Liver (tissue), 9 donors: ENCODE data around the gene CASZ1. TPM values are rescaled to one million over a fixed set of nuclear protein-coding genes. Genes with fewer than 3 reads are reported as not detected.

Experiments
- DNase-seq: peaks from one replicate; pipeline ENCODE4 v3.0.0-alpha.2; 2017; ENCODE audit warnings: low spot score
- H3K27ac ChIP-seq, 2 donors: one replicate each; pipeline ENCODE4 v1.7.0; 2013; ENCODE audit warnings: inconsistent platforms in 2 of 2, low read length in 2 of 2, control low read depth in 1 of 2, low read depth in 1 of 2, mild to moderate bottlenecking in 1 of 2
- H3K27me3 ChIP-seq, 4 donors: one replicate each; pipeline versions ENCODE4 v1.6.1 to v1.7.0; 2013; ENCODE audit warnings: low read length in 3 of 4, inconsistent platforms in 1 of 4, mild to moderate bottlenecking in 1 of 4, moderate library complexity in 1 of 4; ENCODE audit not compliant: control insufficient read depth in 4 of 4, insufficient read depth in 4 of 4
- H3K36me3 ChIP-seq, 4 donors: one replicate each; pipeline versions ENCODE4 v1.6.1 to v1.7.0; 2013; ENCODE audit warnings: low read length in 3 of 4, mild to moderate bottlenecking in 3 of 4, low read depth in 1 of 4, moderate library complexity in 1 of 4; ENCODE audit not compliant: control insufficient read depth in 4 of 4, insufficient read depth in 3 of 4
- H3K4me1 ChIP-seq, 4 donors: one replicate each; pipeline versions ENCODE4 v1.6.1 to v1.7.0; 2013; ENCODE audit warnings: low read length in 3 of 4, mild to moderate bottlenecking in 3 of 4, moderate library complexity in 1 of 4; ENCODE audit not compliant: control insufficient read depth in 4 of 4, insufficient read depth in 4 of 4
- H3K4me3 ChIP-seq, 3 donors: one replicate each; pipeline versions ENCODE4 v1.6.1 to v1.7.0; 2013; ENCODE audit warnings: low read length in 3 of 3, control low read depth in 1 of 3, low read depth in 1 of 3, mild to moderate bottlenecking in 1 of 3
- H3K9ac ChIP-seq, 2 donors: one replicate each; pipeline ENCODE4 v1.7.0; 2013; ENCODE audit warnings: low read length in 2 of 2, mild to moderate bottlenecking in 2 of 2, moderate library complexity in 2 of 2, control low read depth in 1 of 2, low read depth in 1 of 2
- H3K9me3 ChIP-seq, 4 donors: one replicate each; pipeline versions ENCODE4 v1.6.1 to v1.7.0; 2013; ENCODE audit warnings: low read length in 3 of 4; ENCODE audit not compliant: control insufficient read depth in 4 of 4
- ATF3 ChIP-seq: IDR thresholded peaks from 2 replicates; pipeline ENCODE4 v1.6.1; 2016; ENCODE audit warnings: antibody characterized with exemption
- EGR1 ChIP-seq, 2 donors: IDR thresholded peaks; 2 replicates each; pipeline ENCODE4 v1.6.1; 2016 to 2018; ENCODE audit warnings: antibody characterized with exemption in 2 of 2, low read depth in 2 of 2
- FOXA1 ChIP-seq: IDR thresholded peaks from 2 replicates; pipeline ENCODE4 v1.6.1; 2016; ENCODE audit warnings: antibody characterized with exemption
- FOXA2 ChIP-seq: IDR thresholded peaks from 2 replicates; pipeline ENCODE4 v1.6.1; 2016; ENCODE audit warnings: antibody characterized with exemption
- GABPA ChIP-seq, 2 donors: IDR thresholded peaks in 1 of 2; conservative IDR thresholded peaks in 1 of 2; 2 replicates each; pipeline ENCODE4 v1.6.1; 2016; ENCODE audit warnings: antibody characterized with exemption in 2 of 2, mild to moderate bottlenecking in 1 of 2, moderate library complexity in 1 of 2
- HNF4G ChIP-seq: IDR thresholded peaks from 2 replicates; pipeline ENCODE4 v1.6.1; 2016; ENCODE audit warnings: antibody characterized with exemption
- JUND ChIP-seq, 2 donors: IDR thresholded peaks; 2 replicates each; pipeline ENCODE4 v1.6.1; 2016; ENCODE audit warnings: antibody characterized with exemption in 2 of 2
- RXRA ChIP-seq, 2 donors: IDR thresholded peaks; 2 replicates each; pipeline ENCODE4 v1.6.1; 2017 to 2018; ENCODE audit warnings: antibody characterized with exemption in 2 of 2, mild to moderate bottlenecking in 1 of 2
- TAF1 ChIP-seq: conservative IDR thresholded peaks from 2 replicates; pipeline ENCODE4 v1.6.1; 2016; ENCODE audit warnings: antibody characterized with exemption, mild to moderate bottlenecking
- ZBTB33 ChIP-seq: IDR thresholded peaks from 2 replicates; pipeline ENCODE4 v1.6.1; 2016; ENCODE audit warnings: antibody characterized with exemption
- WGBS: extraction: QIAGEN DNeasy Blood & Tissue Kit; methylation state at CpG from one replicate; pipeline ENCODE4 v1.1.7; 2013; 5-methylcytosine and 5-hydroxymethylcytosine counted together
- polyA plus RNA-seq, 2 donors: library from polyadenylated mRNA; stranded (reverse) in 1 of 2; unstranded in 1 of 2; fragments of 200-250 nt in 1 of 2; fragments of >200 nt in 1 of 2; fragmentation: Nextera tagmentation in 1 of 2; extraction: Ambion mirVana in 1 of 2; gene quantifications; one replicate each; pipeline versions ENCODE4 v1.2.1 to v1.2.3, GENCODE V29; 2013 to 2015
- total RNA-seq, 2 donors: library from RNA; depleted of rRNA; stranded (reverse); fragments of >200 nt; gene quantifications; one replicate each; pipeline ENCODE4 v1.2.3, GENCODE V29; 2014
- TF ChIP-seq, protein P1 (sequence below): IDR thresholded peaks from 2 replicates; pipeline ENCODE4 v1.6.1; 2016; ENCODE audit warnings: antibody characterized with exemption
- donor health status: healthy.
- donor health status: healthy.
- donor health status: healthy.
- donor health status: healthy.
- donor health status: healthy.

CASZ1 gene
- total and polyA plus RNA-seq, 4 donors = 1.0 to 3.5 (median 1.9) TPM

- TF ChIP-seq ZBTB33 (no peak), EGR1 (IDR thresholded peaks at IDR 0.05; ENCODE audit: low read depth in 2 of 2) (no peak), ATF3 (no peak), RXRA (IDR thresholded peaks at IDR 0.05) (no peak), FOXA1 (no peak)
Measured at GRCh38 chr1:10781137-10781536, 15.3 kb downstream of the CASZ1 start (continued).

- Histone ChIP-seq H3K9me3 (no peaks in the 10 kb centered on the region), H3K36me3 (no peaks in the 10 kb centered on the region), H3K9ac (no peak overlapping the region), H3K4me1 (no peaks in the 10 kb centered on the region), H3K27me3 (no peaks in the 10 kb centered on the region), H3K4me3 (no peak overlapping the region), H3K27ac (no peak overlapping the region)
- TF ChIP-seq GABPA (IDR thresholded peaks at IDR 0.05 in 1 of 2, conservative IDR thresholded peaks at IDR 0.05 in 1 of 2) (no peak), HNF4G (no peak), TAF1 (no peak), ZBTB33 (no peak), JUND (IDR thresholded peaks at IDR 0.05) (no peak), EGR1 (IDR thresholded peaks at IDR 0.05; ENCODE audit: low read depth in 2 of 2) (no peak)
- TF ChIP-seq, protein P1, sequence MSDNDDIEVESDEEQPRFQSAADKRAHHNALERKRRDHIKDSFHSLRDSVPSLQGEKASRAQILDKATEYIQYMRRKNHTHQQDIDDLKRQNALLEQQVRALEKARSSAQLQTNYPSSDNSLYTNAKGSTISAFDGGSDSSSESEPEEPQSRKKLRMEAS = no peak
- DNase-seq = no peak
- WGBS = 73% methylated on average over 10 of the region's 10 CpGs
Measured at GRCh38 chr1:10779841-10780240, 16.6 kb downstream of the CASZ1 start.

GRCh38 chr1:10779201-10779600 is 17.2 kb downstream of the CASZ1 start:
- Histone ChIP-seq H3K27ac (no peak overlapping the region), H3K9me3 (no peaks in the 10 kb centered on the region), H3K4me1 (peaks cover 0 to 4% (median 2%) of the 10 kb centered on the region in 4 donors), H3K36me3 (no peaks in the 10 kb centered on the region), H3K9ac (no peak overlapping the region), H3K4me3 (no peak overlapping the region), H3K27me3 (no peaks in the 10 kb centered on the region)
- TF ChIP-seq ATF3 (no peak), FOXA2 (no peak), TAF1 (no peak), FOXA1 (no peak), JUND (IDR thresholded peaks at IDR 0.05) (no peak)
- TF ChIP-seq, protein P1 = no peak
- WGBS = 80% methylated on average over 18 of the region's 18 CpGs
- no peak for DNase-seq
